H9 (cell line): ENCODE measurements around the gene PRPF40A. TPM values are rescaled to one million over a fixed set of nuclear protein-coding genes. Genes with fewer than 3 reads are reported as not detected.

Experiments used
- DNase-seq: peaks from one replicate; pipeline ENCODE4 v3.0.0-alpha.2; 2017
- H2AFZ ChIP-seq: one replicate; pipeline ENCODE4 v1.6.1; 2013; ENCODE audit warnings: mild to moderate bottlenecking, low read length, control low read depth, moderate library complexity
- H2AK5ac ChIP-seq: 2 replicates; pipeline ENCODE4 v1.6.1; 2013; ENCODE audit warnings: low read length, control low read depth, mixed read lengths; ENCODE audit not compliant: insufficient read length
- H2BK120ac ChIP-seq: one replicate; pipeline ENCODE4 v1.6.1; 2013; ENCODE audit warnings: low read depth, mild to moderate bottlenecking, low read length, control low read depth, inconsistent platforms; ENCODE audit not compliant: poor library complexity, severe bottlenecking
- H2BK12ac ChIP-seq: 2 replicates; pipeline ENCODE4 v1.6.1; 2013; ENCODE audit warnings: low read length, control low read depth, mixed read lengths, low read depth; ENCODE audit not compliant: insufficient read length
- H2BK15ac ChIP-seq: 2 replicates; pipeline ENCODE4 v1.6.1; 2013; ENCODE audit warnings: low read depth, low read length, control low read depth
- H2BK20ac ChIP-seq: one replicate; pipeline ENCODE4 v1.6.1; 2013; ENCODE audit warnings: low read depth, mild to moderate bottlenecking, low read length, control low read depth, inconsistent platforms; ENCODE audit not compliant: poor library complexity, severe bottlenecking
- H2BK5ac ChIP-seq: 2 replicates; pipeline ENCODE4 v1.6.1; 2013; ENCODE audit warnings: low read length, control low read depth, mixed read lengths; ENCODE audit not compliant: insufficient read length
- H3K14ac ChIP-seq: 2 replicates; pipeline ENCODE4 v1.6.1; 2013; ENCODE audit warnings: low read length, control low read depth; ENCODE audit not compliant: insufficient read depth
- H3K18ac ChIP-seq: 2 replicates; pipeline ENCODE4 v1.6.1; 2013; ENCODE audit warnings: low read depth, mild to moderate bottlenecking, mixed read lengths, low read length, control low read depth; ENCODE audit not compliant: insufficient read length
- H3K23ac ChIP-seq: 2 replicates; pipeline ENCODE4 v1.6.1; 2013; ENCODE audit warnings: low read length, control low read depth, mixed read lengths, low read depth; ENCODE audit not compliant: insufficient read length
- H3K23me2 ChIP-seq: 2 replicates; pipeline ENCODE4 v1.6.1; 2013; ENCODE audit warnings: low read depth, mild to moderate bottlenecking, mixed read lengths, low read length, control low read depth; ENCODE audit not compliant: insufficient read length, poor library complexity, severe bottlenecking
- H3K27ac ChIP-seq: 2 replicates; pipeline ENCODE4 v1.5.1; 2013; ENCODE audit warnings: low read length, control low read depth, mixed read lengths, low read depth; ENCODE audit not compliant: insufficient read length
- H3K27me3 ChIP-seq: 2 replicates; pipeline ENCODE4 v1.6.1; 2013; ENCODE audit warnings: low read length, control low read depth, inconsistent platforms; ENCODE audit not compliant: insufficient read depth
- H3K4ac ChIP-seq: 2 replicates; pipeline ENCODE4 v1.6.1; 2013; ENCODE audit warnings: low read depth, mild to moderate bottlenecking, control low read depth, inconsistent platforms, low read length, moderate library complexity
- H3K4me1 ChIP-seq: 2 replicates; pipeline ENCODE4 v1.6.1; 2013; ENCODE audit warnings: low read length, control low read depth, inconsistent platforms; ENCODE audit not compliant: insufficient read depth
- H3K4me2 ChIP-seq: 2 replicates; pipeline ENCODE4 v1.6.1; 2013; ENCODE audit warnings: low read length, control low read depth, mixed read lengths; ENCODE audit not compliant: insufficient read length, insufficient read depth
- H3K56ac ChIP-seq: 2 replicates; pipeline ENCODE4 v1.6.1; 2013; ENCODE audit warnings: low read depth, mild to moderate bottlenecking, mixed read lengths, low read length, control low read depth; ENCODE audit not compliant: insufficient read length
- H3K79me1 ChIP-seq: 2 replicates; pipeline ENCODE4 v1.6.1; 2013; ENCODE audit warnings: low read depth, mild to moderate bottlenecking, moderate library complexity, low read length, control low read depth, inconsistent platforms; ENCODE audit not compliant: insufficient read depth, poor library complexity, severe bottlenecking
- H3K79me2 ChIP-seq: 2 replicates; pipeline ENCODE4 v1.6.1; 2013; ENCODE audit warnings: low read length, control low read depth, inconsistent platforms; ENCODE audit not compliant: insufficient read depth
- H3K9ac ChIP-seq: 2 replicates; pipeline ENCODE4 v1.6.1; 2013; ENCODE audit warnings: low read length, control low read depth, mixed read lengths; ENCODE audit not compliant: insufficient read length; ENCODE audit errors: extremely low read depth
- H3K9me3 ChIP-seq: one replicate; pipeline ENCODE4 v1.6.1; 2013; ENCODE audit warnings: low read depth, low read length, inconsistent platforms; ENCODE audit not compliant: control insufficient read depth
- H3T11ph ChIP-seq: one replicate; pipeline ENCODE4 v1.6.1; 2013; ENCODE audit warnings: mild to moderate bottlenecking, low read length, control low read depth, inconsistent platforms
- H4K20me1 ChIP-seq: one replicate; pipeline ENCODE4 v1.6.1; 2013; ENCODE audit not compliant: control insufficient read depth, insufficient read length, insufficient read depth
- H4K5ac ChIP-seq: 2 replicates; pipeline ENCODE4 v1.6.1; 2013; ENCODE audit warnings: low read depth, mild to moderate bottlenecking, mixed read lengths, low read length, control low read depth; ENCODE audit not compliant: insufficient read length
- H4K8ac ChIP-seq: replicated peaks from 2 replicates; pipeline ENCODE4 v1.6.1; 2013; ENCODE audit warnings: low read length, control low read depth, mixed read lengths, low read depth; ENCODE audit not compliant: insufficient read length
- H4K91ac ChIP-seq: 2 replicates; pipeline ENCODE4 v1.6.1; 2013; ENCODE audit warnings: low read depth, mild to moderate bottlenecking, moderate library complexity, mixed read lengths, low read length, control low read depth; ENCODE audit not compliant: insufficient read length
- H3K27ac Mint-ChIP-seq, 3 experiments: 2 replicates in 2 of 3; 3 replicates in 1 of 3; pipeline ENCODE4 v1.8.0; 2020 to 2021; ENCODE audit warnings: mixed read lengths in 3 of 3, mild to moderate bottlenecking in 1 of 3, moderate library complexity in 1 of 3
- H3K27me3 Mint-ChIP-seq: 2 replicates; pipeline ENCODE4 v1.8.0; 2021; ENCODE audit warnings: low read depth, mild to moderate bottlenecking, moderate library complexity, mixed read lengths
- H3K36me3 Mint-ChIP-seq, 3 experiments: 2 replicates in 2 of 3; 3 replicates in 1 of 3; pipeline ENCODE4 v1.8.0; 2020 to 2021; ENCODE audit warnings: low read depth in 3 of 3, mixed read lengths in 3 of 3; ENCODE audit not compliant: insufficient read depth in 1 of 3
- H3K4me1 Mint-ChIP-seq, 2 experiments: 2 replicates each; pipeline ENCODE4 v1.8.0; 2020; ENCODE audit warnings: mixed read lengths in 2 of 2
- H3K4me3 Mint-ChIP-seq, 2 experiments: 2 replicates in 1 of 2; 3 replicates in 1 of 2; pipeline ENCODE4 v1.8.0; 2020 to 2021; ENCODE audit warnings: mild to moderate bottlenecking in 2 of 2, mixed read lengths in 2 of 2, moderate library complexity in 1 of 2
- H3K9me3 Mint-ChIP-seq, 2 experiments: 2 replicates in 1 of 2; 3 replicates in 1 of 2; pipeline ENCODE4 v1.8.0; 2020; ENCODE audit warnings: mild to moderate bottlenecking in 2 of 2, mixed read lengths in 2 of 2, moderate library complexity in 1 of 2
- CTCF ChIP-seq: fragments of 200-600 bp; sonication (generic); conservative IDR thresholded peaks from 3 replicates; pipeline ENCODE4 v1.8.0; 2021; ENCODE audit warnings: antibody characterized with exemption, mild to moderate bottlenecking
- WGBS: extraction: QIAGEN DNeasy Blood & Tissue Kit; methylation state at CpG from one replicate; pipeline ENCODE4 v1.1.7; 2013; ENCODE audit warnings: missing lambda C conversion rate, low lambda C conversion rate, mixed read lengths; ENCODE audit not compliant: insufficient read length; ENCODE audit errors: extremely low coverage; 5-methylcytosine and 5-hydroxymethylcytosine counted together
- total RNA-seq: library from RNA; stranded (reverse); gene quantifications from 2 replicates; pipeline ENCODE4 v1.2.1, GENCODE V29; 2021

PRPF40A gene
- total RNA-seq, 1 experiment from 2014 or later: 158 TPM

GRCh38 chr2:152613235-152613634, 104.0 kb downstream of the PRPF40A start:
- no peaks in the 10 kb centered on the region for H4K20me1 ChIP-seq
- H3K27me3 ChIP-seq: no peaks in the 10 kb centered on the region
- H3K4me2 ChIP-seq: no peak overlapping the region
- H2BK20ac ChIP-seq: no peak overlapping the region
- H3K9me3 ChIP-seq: no peaks in the 10 kb centered on the region
- TF ChIP-seq CTCF: no peak
- H3K9ac ChIP-seq: no peak overlapping the region
- no peak overlapping the region for H2AK5ac ChIP-seq
- H4K5ac ChIP-seq: no peak overlapping the region
- Mint-ChIP-seq H3K4me3 (no peak overlapping the region), H3K36me3 (peaks cover 15 to 44% (median 44%) of the 10 kb centered on the region in 3 experiments; a peak in 6 of 7 replicates), H3K27me3 (no peaks in the 10 kb centered on the region), H3K4me1 (no peaks in the 10 kb centered on the region), H3K9me3 (no peaks in the 10 kb centered on the region), H3K27ac (peak overlapping the region in 1 of 3 experiments; percentile 10; a peak in 1 of 7 replicates)
- H2BK5ac ChIP-seq: no peak overlapping the region
- H2BK12ac ChIP-seq: no peak overlapping the region
- no peak overlapping the region for H4K91ac ChIP-seq
- no peak overlapping the region for H4K8ac ChIP-seq
- no peak overlapping the region for H2AFZ ChIP-seq
- H3K4me1 ChIP-seq: no peaks in the 10 kb centered on the region
- H2BK120ac ChIP-seq: no peak overlapping the region
- H3K27ac ChIP-seq: no peak overlapping the region
- H3K23ac ChIP-seq: no peak overlapping the region
- H3K14ac ChIP-seq: no peak overlapping the region
- no peak overlapping the region for H3K4ac ChIP-seq
- H3K79me1 ChIP-seq: no peaks in the 10 kb centered on the region
- H2BK15ac ChIP-seq: no peak overlapping the region
- H3K23me2 ChIP-seq: no peaks in the 10 kb centered on the region
- no peak overlapping the region for H3T11ph ChIP-seq
- no CpG with 5 or more reads among the region's 2 CpGs for WGBS
- no peak overlapping the region for H3K56ac ChIP-seq
- H3K18ac ChIP-seq: no peak overlapping the region
- no peak for DNase-seq
- no peaks in the 10 kb centered on the region for H3K79me2 ChIP-seq
